Heart left ventricle (tissue), 13 donors: ENCODE data around the gene MAP9.

ENCODE experiments used
- POLR2A ChIP-seq, 2 donors: fragments of 450-650 bp; IDR thresholded peaks; one replicate each; pipeline ENCODE4 v1.6.1; 2017; ENCODE audit warnings: antibody characterized with exemption in 2 of 2, mild to moderate bottlenecking in 2 of 2, moderate library complexity in 2 of 2
- TF ChIP-seq, protein P1 (sequence below), 12 donors: fragments of 200-600 bp; sonication (generic) in 4 of 12; IDR thresholded peaks; one replicate each; pipeline versions ENCODE4 v1.5.0 to v1.8.0; 2018 to 2022; ENCODE audit warnings: antibody characterized with exemption in 12 of 12, mild to moderate bottlenecking in 5 of 12
- donor health status: ischemic (EF 13 %, LVEDD 7.1; RV severe dilation, severe dysfunction).
- donor health status: DM: no; HTN: yes; CAD: no.
- donor health status: DM: no; HTN: no; CAD: no.
- donor health status: ischemic (EF 25% LVEDD 6.9; RV normal size, moderate dysfunction).
- donor health status: ischemic (EF 25% LVEDD 5.7; RV mildly dilated, moderate dysfunction).
- donor health status: ischemic (EF 35%, LVEDD 5.7; RV mildly dilated, moderate dysfunction).
- donor health status: nonischemic (EF 11% LVEDD 7.7; RV severe dilation, severe dysfunction).
- donor health status: DM: yes; HTN: yes; CAD: no.
- donor health status: PGD.
- donor health status: ischemic (EF 29% LVEDD 5.4; RV normal size, mild dysfunction).
- donor health status: nonischemic (EF 23%, LVEDD 6.1; RV moderate dilation, normal function).

DNA sequence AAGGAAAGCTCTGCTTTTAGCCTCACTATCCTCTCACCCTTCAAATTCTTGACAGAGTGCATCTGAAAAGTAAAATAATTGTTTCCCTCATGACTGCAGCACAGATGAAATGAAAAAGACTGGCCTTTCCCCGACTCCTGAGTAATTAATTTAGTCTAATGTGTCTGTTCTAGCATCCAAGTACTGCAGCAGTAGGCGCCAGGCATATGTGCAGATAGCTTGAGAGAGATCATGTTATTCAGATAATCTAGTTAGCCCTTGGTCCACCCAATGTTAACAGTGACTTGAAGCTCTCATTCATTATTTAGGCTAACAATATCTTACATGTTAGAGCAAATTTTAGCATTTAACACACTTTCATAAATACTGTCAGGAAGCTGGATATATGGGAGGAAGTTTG lies 54.0 kb downstream of the MAP9 start:
- TF ChIP-seq POLR2A (IDR thresholded peaks at IDR 0.05), result no peak
- TF ChIP-seq, protein P1, sequence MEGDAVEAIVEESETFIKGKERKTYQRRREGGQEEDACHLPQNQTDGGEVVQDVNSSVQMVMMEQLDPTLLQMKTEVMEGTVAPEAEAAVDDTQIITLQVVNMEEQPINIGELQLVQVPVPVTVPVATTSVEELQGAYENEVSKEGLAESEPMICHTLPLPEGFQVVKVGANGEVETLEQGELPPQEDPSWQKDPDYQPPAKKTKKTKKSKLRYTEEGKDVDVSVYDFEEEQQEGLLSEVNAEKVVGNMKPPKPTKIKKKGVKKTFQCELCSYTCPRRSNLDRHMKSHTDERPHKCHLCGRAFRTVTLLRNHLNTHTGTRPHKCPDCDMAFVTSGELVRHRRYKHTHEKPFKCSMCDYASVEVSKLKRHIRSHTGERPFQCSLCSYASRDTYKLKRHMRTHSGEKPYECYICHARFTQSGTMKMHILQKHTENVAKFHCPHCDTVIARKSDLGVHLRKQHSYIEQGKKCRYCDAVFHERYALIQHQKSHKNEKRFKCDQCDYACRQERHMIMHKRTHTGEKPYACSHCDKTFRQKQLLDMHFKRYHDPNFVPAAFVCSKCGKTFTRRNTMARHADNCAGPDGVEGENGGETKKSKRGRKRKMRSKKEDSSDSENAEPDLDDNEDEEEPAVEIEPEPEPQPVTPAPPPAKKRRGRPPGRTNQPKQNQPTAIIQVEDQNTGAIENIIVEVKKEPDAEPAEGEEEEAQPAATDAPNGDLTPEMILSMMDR (IDR thresholded peaks at IDR 0.05), result no peak
